ENCODE data around the gene MARCHF10.
"Not testable (repeated sequence)": the region's sequence is repeated elsewhere in the genome, so short reads cannot be mapped to it uniquely, and the experiment has no call there.

GRCh38 chr17:62785983-62786382 lies 22.1 kb downstream of the MARCHF10 start:
- not testable (repeated sequence) for TF ChIP-seq CTCF (IDR thresholded peaks at IDR 0.05); EP300 (IDR thresholded peaks at IDR 0.05; ENCODE audit: low read depth); POLR2A (IDR thresholded peaks at IDR 0.05); POLR2AphosphoS5 (IDR thresholded peaks at IDR 0.05)

All from transverse colon (tissue), 4 donors.